Activated CD8-positive, alpha-beta memory T cell treated with anti-CD3 and anti-CD28 coated beads for 4 hours (primary cell): ENCODE data around the gene ALDH6A1.

Source experiments
- DNase-seq, 2 donors: peaks; one replicate each; pipeline ENCODE4 v3.0.0-alpha.2; 2020; ENCODE audit warnings: low read depth in 2 of 2

The ALDH6A1 gene

DNA sequence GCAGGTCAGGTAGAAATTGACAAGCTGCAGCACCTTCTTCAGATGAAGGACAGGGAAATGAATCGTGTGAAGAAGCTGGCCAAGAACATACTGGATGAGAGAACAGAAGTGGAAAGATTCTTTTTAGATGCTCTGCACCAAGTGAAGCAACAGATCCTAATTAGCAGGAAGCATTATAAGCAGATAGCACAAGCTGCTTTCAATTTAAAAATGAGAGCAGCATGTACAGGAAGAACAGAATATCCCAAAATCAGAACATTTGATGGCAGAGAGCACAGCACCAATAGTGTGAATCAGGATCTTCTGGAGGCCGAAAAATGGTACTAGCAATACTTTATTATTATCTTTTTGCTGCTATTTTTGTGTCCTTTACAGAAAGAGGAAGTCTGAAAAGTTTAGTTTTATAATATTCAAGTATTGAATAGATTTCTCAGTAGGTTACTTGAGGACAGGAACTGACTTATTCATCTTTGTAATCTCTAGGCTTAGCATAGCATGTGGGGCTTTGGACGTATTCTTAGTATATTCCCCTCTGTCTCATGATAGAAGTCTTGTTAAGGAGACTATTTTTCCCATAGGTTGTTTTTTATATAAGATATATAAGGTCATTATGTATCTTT, 34.3 kb downstream of the ALDH6A1 start:
- DNase-seq, result no peak

DNA sequence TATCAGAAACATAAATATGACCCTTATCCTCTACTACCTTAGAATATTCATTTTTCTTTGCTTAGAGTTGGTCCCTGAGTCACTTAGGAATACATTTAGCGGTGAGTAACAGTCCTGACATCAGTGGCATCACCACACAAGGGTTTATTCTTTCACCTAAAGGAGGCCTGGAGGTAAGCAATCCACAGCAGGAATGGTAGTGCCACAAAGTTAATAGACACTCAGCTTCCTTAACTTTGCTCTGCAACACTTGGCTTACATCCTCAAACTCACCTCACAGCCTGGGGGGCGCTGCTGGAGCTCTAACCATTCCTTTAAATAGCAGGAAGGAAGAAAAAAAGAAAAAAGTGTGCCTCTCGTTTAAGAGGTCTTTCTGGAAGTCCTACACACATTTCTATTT, 36.0 kb downstream of the ALDH6A1 start:
- DNase-seq, result no peak

DNA sequence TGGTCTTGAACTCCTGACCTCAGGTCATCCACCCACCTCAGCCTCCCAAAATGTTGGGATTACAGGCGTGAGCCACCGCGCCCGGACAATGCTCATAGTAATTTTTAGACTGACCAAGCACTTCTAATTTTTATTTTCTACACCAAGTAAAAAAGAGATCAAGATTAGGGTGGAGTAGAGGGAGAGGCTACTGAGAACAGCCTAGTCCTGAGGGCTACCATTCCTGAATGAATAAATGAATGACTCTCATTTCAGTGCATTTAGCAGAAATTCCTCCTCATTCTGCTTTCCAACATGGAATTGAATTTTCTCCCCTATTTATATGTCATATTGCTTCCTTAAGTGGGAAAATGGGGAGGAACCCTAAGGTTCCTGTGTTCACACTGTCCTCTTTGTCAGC, 38.7 kb downstream of the ALDH6A1 start:
- DNase-seq, result no peak

DNA sequence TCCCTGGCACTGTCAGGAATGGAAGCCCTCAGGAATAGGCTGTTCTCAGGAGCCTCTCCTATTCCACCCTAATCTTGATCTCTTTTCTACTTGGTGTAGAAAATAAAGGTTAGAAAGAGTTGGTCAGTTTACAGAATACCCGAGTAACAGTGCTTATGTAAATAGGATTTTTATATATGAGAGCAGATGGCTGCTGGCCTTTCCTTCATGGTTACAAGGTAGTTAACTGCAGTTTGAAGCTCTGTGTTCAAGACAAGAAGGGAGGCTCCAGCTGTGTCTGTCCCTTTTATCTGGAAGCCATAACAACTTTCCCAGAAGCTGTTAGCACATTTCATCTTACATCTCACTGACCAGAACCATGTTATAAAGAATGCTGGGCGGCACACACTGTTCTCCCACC, 42.0 kb downstream of the ALDH6A1 start:
- DNase-seq, result no peak

DNA sequence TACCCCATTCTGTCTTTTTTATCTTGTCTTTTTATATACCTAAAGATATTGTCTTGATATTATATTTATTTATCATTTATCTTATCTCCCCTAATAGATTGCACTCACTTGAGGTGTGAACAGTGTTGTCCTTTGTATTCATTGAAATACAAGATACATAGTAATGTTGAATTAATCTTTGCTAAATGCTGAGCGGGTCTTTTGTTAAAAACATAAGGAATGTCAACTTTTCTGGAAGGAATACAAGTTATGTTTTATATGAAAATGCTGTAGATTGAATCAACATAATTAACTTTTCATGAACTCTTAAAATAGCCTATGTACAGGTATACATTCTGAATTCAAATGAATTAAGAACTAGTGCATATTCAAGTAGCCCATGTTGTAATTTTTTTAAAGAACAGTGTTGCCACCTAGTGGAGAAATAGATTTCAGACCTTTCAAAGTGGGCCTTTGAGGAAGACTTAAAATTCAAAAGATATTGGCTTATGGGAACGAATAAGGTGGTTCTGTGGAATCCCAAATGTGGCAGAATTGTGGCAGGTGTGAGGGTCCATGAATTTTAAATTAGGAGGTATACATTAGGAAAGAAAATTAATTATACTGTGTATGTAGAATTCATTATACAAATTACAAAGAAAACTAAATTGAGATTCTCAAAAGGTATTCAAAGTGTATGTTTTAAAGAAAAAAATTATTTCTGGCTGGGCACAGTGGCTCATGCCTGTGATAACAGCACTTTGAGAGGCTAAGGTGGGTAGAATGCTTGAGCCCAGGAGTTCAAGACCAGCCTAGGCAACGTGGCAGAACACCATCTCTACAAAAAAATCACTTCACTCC, 46.0 kb downstream of the ALDH6A1 start:
- DNase-seq, result no peak

DNA sequence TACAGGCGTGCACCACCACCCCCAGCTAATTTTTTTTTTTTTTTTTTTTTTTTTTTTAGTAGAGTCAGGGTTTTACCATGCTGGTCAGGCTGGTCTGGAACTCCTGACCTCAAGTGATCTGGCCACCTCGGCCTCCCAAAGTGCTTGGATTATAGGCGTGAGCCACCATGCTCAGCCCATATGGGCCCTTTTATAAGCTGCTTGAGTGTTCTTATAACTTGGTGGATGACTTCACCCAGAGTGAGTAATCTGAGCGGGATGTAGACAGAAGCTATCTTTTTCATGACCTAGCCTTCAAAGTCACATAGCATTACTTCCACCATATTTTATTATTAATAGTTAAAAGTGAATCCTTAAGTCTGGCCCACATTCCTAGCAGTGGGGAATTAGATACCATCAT, 48.7 kb downstream of the ALDH6A1 start:
- no peak for DNase-seq

DNA sequence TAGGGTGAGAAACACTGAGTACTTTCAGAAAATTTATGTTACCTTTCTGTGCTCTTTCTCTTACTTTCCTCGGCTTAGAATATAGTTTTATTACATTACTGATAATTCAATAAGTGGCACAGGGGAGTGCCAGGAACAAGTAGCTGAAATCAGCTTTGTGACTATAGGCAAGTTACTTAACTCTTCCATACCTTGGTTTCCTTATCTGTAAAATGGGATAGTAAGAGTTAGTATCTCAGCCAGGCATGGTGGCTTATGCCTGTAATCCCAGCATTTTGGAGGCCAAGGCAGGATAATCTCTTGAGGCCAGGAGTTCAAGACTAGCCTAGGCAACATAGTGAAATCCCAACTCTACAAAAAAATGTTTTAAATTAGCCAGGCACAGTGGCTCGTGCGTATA, 49.7 kb downstream of the ALDH6A1 start:
- no peak for DNase-seq

DNA sequence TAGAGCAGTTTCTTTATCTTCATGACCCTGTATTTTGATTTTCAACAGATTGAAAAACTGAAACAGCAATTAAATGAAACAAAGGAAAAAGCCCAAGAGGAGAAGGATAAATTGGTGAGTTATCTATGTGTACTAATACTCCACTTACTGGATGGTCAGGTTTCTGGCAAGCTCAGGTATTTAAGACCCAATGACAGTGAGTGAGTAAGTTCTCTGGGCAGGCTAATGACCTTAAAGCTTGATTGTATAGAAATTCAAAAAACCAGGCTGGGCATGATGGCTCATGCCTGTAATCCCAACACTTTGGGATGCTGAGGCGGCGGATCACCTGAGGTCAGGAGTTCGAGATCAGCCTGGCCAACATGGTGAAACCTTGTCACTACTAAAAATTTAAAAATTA, 55.1 kb downstream of the ALDH6A1 start:
- DNase-seq, result no peak

DNA sequence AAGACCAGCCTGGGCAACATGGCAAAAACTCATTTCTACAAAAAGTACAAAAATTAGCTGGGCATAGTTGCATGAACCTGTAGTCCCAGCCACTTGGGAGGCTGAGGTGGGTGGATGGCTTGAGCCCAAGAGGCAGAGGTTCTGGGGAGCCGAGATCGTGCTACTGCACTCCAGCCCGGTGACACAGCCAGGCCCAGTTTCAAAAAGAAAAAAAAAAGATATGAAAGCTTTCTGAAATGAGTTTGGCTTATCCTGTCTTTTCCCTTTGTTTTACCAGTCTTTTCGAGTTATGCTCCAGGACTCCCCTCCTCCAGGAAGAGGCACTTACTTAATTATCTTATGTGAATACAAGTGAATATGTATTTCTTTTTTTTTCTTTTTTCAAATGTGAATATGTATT, 61.9 kb downstream of the ALDH6A1 start:
- no peak for DNase-seq

DNA sequence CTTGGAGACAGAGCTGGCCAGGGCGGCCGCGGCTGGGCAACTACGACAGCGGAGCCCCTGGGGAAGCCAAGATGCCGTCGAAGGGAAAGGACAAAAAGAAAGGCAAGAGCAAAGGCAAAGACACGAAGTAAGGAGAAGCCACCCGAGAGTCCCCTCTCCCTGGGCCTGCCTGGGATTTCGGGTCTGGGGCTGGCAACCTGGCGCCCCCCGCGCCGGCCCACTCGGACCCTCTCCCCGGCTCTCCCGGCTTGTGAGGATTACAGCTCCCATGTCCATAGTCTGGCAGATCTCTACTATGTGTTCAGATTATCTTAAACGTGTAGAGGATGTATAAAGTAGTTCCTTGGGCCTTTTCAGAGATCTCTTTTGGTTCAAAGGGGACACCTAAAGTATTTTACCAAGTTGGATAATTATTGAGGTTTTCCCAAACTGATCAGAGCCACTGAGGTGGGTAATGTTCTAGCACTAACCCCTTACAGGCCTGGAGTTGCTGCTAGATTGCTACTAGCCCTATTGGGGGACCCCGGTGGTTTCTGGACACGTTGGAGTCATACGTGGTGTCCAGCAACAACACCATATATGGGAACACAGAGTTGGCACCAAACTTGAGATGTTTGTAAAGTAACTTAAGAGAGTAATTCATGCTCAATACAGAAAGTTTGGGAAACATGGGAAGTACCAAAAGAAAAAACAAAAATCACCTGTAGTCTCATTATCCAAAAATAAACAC, 64.7 kb downstream of the ALDH6A1 start:
- no peak for DNase-seq

DNA sequence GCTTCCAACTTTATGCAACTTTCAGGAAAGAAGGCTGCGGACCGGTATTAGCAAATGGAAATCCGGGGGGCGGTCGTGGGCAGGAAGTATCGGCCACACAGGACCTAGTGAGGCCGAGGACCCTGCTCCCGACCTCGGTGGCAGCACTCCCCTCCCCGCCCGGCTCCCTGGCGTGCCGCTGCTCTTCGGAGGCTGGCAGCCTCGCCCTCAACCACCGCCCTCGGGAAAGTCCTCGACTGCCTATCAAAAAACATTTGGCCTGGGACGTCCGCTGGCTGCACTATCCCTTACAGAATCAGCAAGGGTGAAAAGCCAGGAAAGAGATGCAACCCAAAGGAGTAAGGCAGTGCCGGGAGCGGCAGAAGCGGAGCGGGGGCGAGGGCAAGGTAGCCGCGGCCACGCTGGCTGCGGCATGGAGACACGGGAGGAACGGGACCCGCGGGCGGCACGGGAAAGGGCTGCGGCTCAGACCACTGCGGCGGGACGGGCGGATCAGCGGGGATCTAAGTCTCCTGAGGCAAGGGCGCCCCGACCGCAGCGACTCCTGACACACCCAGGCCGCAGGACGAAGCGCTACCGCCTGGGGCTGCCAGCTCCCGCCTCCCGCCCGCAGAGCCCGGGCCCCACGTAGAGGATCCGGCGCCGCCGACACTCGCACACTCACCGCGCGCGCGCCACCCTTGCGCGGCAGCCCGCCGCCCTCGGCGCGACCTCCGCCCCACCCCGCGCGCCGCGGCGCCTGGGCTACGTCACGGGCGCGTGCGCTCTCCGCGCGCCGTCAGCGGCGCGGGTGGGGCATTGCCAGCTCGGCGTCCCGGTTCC, 65.5 kb downstream of the ALDH6A1 start, which contains the start of the genes BBOF1 and ENTPD5:
TSS of gene BBOF1 (plus strand) at position 764 of the 822 bp plus-strand sequence. CDS start 130 bp downstream, outside the sequence.
TSS of gene ENTPD5 (minus strand) at position 703 of the 822 bp plus-strand sequence. CDS start 31,186 bp downstream, outside the sequence.
- peak; percentile 64 to 69 for DNase-seq

DNA sequence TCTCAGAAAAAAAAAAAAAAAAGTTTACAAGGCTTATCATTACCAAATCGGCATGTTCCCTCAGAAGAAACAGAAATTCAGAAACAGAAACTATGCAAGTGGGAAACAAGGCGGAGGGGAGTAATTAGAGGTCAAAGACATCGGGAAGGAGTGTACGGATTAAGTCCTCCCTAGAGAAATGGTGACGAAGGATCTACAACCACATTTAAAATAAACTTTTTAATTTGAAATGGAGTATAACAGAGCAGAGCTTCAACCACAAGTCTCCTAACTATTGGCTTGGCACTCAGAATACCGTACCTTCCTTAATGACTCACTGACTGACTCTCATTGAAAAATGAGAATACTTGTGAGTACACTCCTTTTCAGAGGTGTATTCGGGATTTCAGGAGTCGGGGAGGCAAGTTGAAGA, 66.1 kb downstream of the ALDH6A1 start:
- DNase-seq, result no peak

DNA sequence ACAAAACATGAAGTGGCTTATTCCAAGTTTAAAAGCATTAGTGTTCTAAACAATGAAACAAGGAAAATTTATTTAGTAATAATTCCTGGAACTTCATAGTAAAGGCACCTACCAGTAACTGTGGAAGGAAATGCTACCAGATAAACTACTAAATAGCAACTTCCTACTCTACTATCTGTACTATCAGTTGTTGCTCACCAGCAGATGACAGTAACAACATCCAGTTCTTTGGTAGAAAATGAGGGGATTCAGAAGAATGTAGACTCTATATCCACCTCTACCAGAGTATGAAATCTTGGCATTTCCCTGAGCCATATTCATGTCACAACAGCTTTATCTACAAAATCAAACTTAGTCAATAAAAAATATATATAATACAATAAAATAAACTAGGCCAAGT, 68.3 kb downstream of the ALDH6A1 start:
- no peak for DNase-seq

DNA sequence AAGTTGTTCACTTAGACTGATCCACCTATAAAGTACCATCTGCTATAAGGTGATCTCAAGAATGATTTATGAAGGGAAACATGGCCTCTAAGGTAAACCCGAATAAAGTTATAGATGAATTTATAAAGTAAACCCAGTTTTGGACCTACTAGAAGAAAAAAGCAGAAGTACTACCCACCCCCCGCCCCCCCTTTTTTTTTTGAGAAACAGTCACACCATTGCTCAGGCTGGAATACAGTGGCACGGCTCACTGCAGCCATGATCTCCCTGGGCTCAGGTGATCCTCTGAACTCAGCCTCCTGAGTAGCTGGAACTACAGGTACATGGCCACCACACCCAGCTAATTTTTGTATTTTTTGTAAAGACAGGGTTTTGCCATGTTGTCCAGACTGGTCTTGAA, 69.1 kb downstream of the ALDH6A1 start:
- DNase-seq, result no peak

DNA sequence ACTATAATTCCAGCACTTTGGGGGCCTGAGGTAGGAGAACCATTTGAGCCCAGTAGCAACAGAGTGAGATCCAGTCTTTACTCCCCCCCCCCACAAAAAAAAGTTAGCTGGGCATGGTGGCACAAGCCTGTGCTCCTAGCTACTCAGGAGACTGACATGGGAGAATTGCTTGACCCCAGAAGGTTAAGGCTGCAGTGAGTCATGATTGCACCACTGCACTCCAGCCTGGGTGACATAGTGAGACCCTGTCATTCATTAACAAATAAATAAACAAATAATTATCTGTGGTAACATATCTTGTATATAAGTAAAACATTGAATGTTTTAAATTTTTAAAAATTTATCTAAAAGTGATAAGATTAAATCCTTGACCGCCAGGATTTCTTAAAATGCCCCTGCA, 70.0 kb downstream of the ALDH6A1 start:
- no peak for DNase-seq

DNA sequence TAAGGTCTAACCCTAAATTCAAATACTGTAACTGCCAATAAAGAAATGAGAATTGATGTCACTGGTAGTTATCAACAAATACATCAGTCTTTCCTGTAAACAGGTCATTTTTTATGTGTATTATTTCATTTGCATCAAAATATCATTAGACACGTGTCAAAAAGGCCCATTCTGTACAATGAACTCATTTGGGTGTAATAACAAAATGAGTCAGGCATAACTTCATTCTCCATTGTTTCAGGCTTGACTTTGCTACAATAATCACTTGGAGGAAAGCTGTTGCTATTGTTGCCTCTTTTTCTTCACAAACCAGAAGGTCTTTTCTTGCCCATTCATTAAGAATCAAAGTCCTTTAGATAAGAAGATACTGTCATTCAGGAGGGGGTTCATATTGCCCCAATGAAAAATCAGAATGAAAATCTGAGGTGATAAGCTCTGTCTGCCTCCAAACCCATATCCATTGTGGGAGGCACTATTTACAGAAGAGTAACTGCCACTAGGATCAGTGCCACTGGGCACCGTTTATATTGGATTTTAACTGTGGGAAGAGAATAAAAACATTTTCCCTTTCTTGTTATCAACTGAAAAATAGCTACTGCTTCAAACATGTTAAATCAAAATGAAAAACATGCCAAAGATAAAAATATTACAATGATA, 75.3 kb downstream of the ALDH6A1 start:
- DNase-seq, result no peak
